Measurements from ENCODE around the gene MAP2K5. TPM values are rescaled to one million over a fixed set of nuclear protein-coding genes. Genes with fewer than 3 reads are reported as not detected.

Gene MAP2K5
- total and polyA plus RNA-seq, 9 of the 15 experiments (the other 6 are each of a cell fraction or from before 2014, with no cell fraction given) = 0.41 to 16.5 (median 7.5) TPM

GRCh38 chr15:67550522-67550921, 8.0 kb downstream of the MAP2K5 start (continued):
- peak in 1 of 2 experiments; percentile 69; a peak in 1 of 4 replicates for TF ChIP-seq TEAD1 (CRISPR knock-in tag; IDR thresholded peaks at IDR 0.05)
- no peak for TF ChIP-seq BRF2 (IDR thresholded peaks at IDR 0.05; ENCODE audit: borderline replicate concordance, insufficient read depth, insufficient read length)
- peak; percentile 83 for TF ChIP-seq NFE2 (IDR thresholded peaks at IDR 0.05; ENCODE audit: low read depth)
- TF ChIP-seq ZNF644 (tag; IDR thresholded peaks at IDR 0.05; ENCODE audit: low read depth) = peak; percentile 74; the same call in 1 of the 2 replicates
- TF ChIP-seq, protein P1, sequence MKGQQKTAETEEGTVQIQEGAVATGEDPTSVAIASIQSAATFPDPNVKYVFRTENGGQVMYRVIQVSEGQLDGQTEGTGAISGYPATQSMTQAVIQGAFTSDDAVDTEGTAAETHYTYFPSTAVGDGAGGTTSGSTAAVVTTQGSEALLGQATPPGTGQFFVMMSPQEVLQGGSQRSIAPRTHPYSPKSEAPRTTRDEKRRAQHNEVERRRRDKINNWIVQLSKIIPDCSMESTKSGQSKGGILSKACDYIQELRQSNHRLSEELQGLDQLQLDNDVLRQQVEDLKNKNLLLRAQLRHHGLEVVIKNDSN (CRISPR knock-in tag; IDR thresholded peaks at IDR 0.05) = no peak
- TF ChIP-seq ZNF12 (CRISPR knock-in tag; IDR thresholded peaks at IDR 0.05) = peak; percentile 35; the same call in 1 of the 2 replicates
- TF ChIP-seq, protein P2, sequence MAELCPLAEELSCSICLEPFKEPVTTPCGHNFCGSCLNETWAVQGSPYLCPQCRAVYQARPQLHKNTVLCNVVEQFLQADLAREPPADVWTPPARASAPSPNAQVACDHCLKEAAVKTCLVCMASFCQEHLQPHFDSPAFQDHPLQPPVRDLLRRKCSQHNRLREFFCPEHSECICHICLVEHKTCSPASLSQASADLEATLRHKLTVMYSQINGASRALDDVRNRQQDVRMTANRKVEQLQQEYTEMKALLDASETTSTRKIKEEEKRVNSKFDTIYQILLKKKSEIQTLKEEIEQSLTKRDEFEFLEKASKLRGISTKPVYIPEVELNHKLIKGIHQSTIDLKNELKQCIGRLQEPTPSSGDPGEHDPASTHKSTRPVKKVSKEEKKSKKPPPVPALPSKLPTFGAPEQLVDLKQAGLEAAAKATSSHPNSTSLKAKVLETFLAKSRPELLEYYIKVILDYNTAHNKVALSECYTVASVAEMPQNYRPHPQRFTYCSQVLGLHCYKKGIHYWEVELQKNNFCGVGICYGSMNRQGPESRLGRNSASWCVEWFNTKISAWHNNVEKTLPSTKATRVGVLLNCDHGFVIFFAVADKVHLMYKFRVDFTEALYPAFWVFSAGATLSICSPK (IDR thresholded peaks at IDR 0.05; ENCODE audit: borderline replicate concordance) = no peak
- peak; percentile 94 for TF ChIP-seq JUN (IDR thresholded peaks at IDR 0.05; ENCODE audit: borderline replicate concordance, low read depth, low read length)
- no peak for TF ChIP-seq JUN (CRISPR knock-in tag; IDR thresholded peaks at IDR 0.05; ENCODE audit: borderline replicate concordance)
- TF ChIP-seq MAFK (IDR thresholded peaks at IDR 0.05; ENCODE audit: low read length) = peak; percentile 26; the same call in 1 of the 2 replicates
- no peak for TF ChIP-seq TCF15 (CRISPR knock-in tag; IDR thresholded peaks at IDR 0.05)
- TF ChIP-seq, protein P3, sequence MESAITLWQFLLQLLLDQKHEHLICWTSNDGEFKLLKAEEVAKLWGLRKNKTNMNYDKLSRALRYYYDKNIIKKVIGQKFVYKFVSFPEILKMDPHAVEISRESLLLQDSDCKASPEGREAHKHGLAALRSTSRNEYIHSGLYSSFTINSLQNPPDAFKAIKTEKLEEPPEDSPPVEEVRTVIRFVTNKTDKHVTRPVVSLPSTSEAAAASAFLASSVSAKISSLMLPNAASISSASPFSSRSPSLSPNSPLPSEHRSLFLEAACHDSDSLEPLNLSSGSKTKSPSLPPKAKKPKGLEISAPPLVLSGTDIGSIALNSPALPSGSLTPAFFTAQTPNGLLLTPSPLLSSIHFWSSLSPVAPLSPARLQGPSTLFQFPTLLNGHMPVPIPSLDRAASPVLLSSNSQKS (CRISPR knock-in tag; IDR thresholded peaks at IDR 0.05) = no peak
- TF ChIP-seq, protein P4, sequence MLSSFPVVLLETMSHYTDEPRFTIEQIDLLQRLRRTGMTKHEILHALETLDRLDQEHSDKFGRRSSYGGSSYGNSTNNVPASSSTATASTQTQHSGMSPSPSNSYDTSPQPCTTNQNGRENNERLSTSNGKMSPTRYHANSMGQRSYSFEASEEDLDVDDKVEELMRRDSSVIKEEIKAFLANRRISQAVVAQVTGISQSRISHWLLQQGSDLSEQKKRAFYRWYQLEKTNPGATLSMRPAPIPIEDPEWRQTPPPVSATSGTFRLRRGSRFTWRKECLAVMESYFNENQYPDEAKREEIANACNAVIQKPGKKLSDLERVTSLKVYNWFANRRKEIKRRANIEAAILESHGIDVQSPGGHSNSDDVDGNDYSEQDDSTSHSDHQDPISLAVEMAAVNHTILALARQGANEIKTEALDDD (IDR thresholded peaks at IDR 0.05) = peak; percentile 61; the same call in 1 of the 2 replicates
- peak; percentile 61; the same call in 1 of the 2 replicates for TF ChIP-seq ZNF395 (CRISPR knock-in tag; IDR thresholded peaks at IDR 0.05)
- no peak for TF ChIP-seq NELFE (IDR thresholded peaks at IDR 0.05; ENCODE audit: insufficient read depth, insufficient read length)
- TF ChIP-seq EHMT2 (IDR thresholded peaks at IDR 0.05) = peak; percentile 48; the same call in 1 of the 2 replicates
- peak; percentile 75; the same call in 1 of the 2 replicates for TF ChIP-seq ZNF175 (CRISPR knock-in tag; IDR thresholded peaks at IDR 0.05; ENCODE audit: low read depth)
